ENCODE measurements around the gene ANKRD31.

DNA sequence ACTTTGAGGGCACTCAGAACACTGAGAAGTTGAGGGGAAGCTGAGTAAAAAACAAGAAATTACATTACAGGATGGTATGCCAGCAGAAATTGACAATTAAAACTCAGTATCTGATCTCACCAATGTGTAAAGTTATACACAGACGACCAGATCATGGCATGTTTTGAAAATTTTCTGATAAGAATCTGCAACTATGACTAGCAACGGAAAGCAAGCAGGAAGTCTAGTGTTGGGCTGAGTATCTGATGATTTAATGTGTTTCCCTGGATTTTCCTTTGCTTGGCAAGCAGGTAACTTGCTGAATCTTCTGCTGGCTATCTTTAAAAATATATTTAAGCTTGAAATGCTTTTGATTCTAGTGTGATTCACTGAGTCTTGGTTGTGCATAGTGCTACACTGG lies 179.1 kb downstream of the ANKRD31 start:
- TF ChIP-seq CTCF (IDR thresholded peaks at IDR 0.05), result no peak
- TF ChIP-seq POLR2AphosphoS5 (IDR thresholded peaks at IDR 0.05; ENCODE audit: low read depth, low read length), result no peak

Data from Panc1 (cell line).